Activated T-cell treated with anti-CD3 and anti-CD28 coated beads for 1 hour (primary cell): ENCODE data around the gene CHST8.

ENCODE experiments used
- DNase-seq: peaks from one replicate; pipeline ENCODE4 v3.0.0-alpha.2; 2020; ENCODE audit warnings: low read depth

Gene CHST8

GRCh38 chr19:33717878-33718277 lies 96.1 kb downstream of the CHST8 start:
- no peak for DNase-seq

GRCh38 chr19:33718651-33719254 lies 97.0 kb downstream of the CHST8 start:
- DNase-seq, result no peak

- DNase-seq, result no peak
Observed at GRCh38 chr19:33719366-33720154, 97.8 kb downstream of the CHST8 start.

GRCh38 chr19:33720155-33720493 lies 98.4 kb downstream of the CHST8 start:
- DNase-seq, result no peak

- no peak for DNase-seq
Observed at GRCh38 chr19:33720691-33721682, 99.2 kb downstream of the CHST8 start.

GRCh38 chr19:33721735-33722297 lies 100.1 kb downstream of the CHST8 start:
- DNase-seq, result no peak

- no peak for DNase-seq
Observed at GRCh38 chr19:33722456-33723239, 100.9 kb downstream of the CHST8 start.

- DNase-seq, result no peak
Observed at GRCh38 chr19:33723512-33723911, 101.8 kb downstream of the CHST8 start.

GRCh38 chr19:33724021-33724720 lies 102.4 kb downstream of the CHST8 start:
- no peak for DNase-seq

- no peak for DNase-seq
Observed at GRCh38 chr19:33724721-33725060, 102.9 kb downstream of the CHST8 start.

GRCh38 chr19:33725567-33725966 lies 103.8 kb downstream of the CHST8 start:
- DNase-seq, result no peak

- DNase-seq, result no peak
Observed at GRCh38 chr19:33726756-33727155, 105.0 kb downstream of the CHST8 start.

GRCh38 chr19:33727331-33727998 lies 105.7 kb downstream of the CHST8 start:
- no peak for DNase-seq

- no peak for DNase-seq
Observed at GRCh38 chr19:33728141-33728540, 106.4 kb downstream of the CHST8 start.

GRCh38 chr19:33730858-33731607 lies 109.3 kb downstream of the CHST8 start:
- DNase-seq, result no peak

GRCh38 chr19:33731881-33732280 lies 110.1 kb downstream of the CHST8 start:
- no peak for DNase-seq

- no peak for DNase-seq
Observed at GRCh38 chr19:33734913-33735312, 113.2 kb downstream of the CHST8 start.

GRCh38 chr19:33736158-33736557 lies 114.4 kb downstream of the CHST8 start:
- no peak for DNase-seq

- no peak for DNase-seq
Observed at GRCh38 chr19:33736787-33737186, 115.0 kb downstream of the CHST8 start.
